ENCODE results near the gene RPP25L.

Gene RPP25L

DNA sequence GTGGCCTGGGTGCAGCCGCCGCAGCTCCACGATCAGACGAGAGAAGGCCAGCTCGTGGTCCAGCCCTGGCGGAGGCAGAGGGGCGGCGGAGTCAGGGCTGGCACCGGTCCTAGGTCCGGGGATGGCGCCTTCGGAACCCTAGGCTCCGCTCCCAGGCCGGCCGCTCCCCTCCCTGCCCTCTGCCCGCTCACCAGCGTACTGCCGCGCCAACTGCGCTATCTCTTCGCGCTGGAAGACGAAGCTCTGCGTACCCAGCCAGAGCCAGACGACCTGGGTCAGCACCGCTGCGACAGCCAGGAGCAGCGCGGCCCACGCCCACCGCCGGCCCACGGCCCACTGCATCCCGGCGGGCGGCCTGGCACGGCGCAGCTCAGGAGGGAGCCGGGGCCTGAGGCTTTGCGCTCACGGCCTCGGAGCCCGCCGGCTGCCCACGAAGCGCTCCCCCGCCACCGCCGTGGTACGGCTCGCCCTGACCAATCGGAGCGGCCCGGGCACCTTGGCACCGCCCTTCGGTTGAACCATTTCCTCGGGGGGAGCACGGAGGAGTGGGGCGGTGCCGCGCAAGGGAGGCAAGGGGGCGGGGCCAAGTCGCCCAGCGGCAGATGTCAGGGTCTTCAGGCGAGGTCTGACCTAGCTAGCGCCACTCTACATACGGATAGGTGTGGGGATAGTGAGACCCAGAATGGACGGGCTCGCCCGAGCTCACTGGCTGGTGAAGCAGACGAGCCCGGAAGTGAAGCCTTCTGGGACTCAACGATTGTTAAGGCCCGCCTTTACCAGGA lies 25.6 kb upstream of the RPP25L start, which contains the start of gene SIGMAR1:
Gene SIGMAR1 (minus strand): TSS at position 432 of the 782 bp plus-strand sequence. CDS start 90 bp downstream, at position 342.
- DNase-seq (ENCODE audit: low read depth, low spot score), result peak; percentile 93
- peak within 1 kb of the TSS; percentile 72 for H3K4me3 ChIP-seq (ENCODE audit: low read depth, low read length)

DNA sequence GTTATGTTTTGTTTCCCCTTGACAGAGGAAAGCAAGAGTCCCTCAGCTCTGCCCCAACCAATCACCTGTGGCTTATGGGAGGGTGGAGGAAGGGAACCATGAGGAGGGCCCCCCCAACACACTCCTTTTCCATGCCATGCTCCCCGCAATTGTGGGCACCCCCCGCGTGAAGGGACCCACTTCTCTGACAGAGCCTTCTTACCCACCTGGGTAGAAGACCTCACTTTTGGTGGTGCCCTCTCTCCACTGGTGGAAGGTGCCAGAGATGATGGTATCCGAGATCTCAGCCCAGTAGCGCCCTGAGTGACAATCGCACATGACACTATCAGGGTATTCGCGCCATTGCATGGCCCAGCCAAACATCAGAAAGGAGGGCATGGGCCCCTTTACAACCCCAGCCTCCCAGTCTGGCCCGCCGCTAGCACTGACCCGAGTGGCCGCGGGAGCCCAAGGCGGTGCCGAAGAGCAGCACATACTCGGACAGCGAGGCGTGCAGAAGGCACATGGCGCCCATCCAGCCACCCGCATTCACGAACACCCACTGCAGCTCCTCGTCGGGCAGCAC lies 25.0 kb upstream of the RPP25L start:
- H3K4me3 ChIP-seq (ENCODE audit: low read depth, low read length), result peak overlapping the region; percentile 72
- no peak for DNase-seq (ENCODE audit: low read depth, low spot score)
- TF ChIP-seq, protein P1, sequence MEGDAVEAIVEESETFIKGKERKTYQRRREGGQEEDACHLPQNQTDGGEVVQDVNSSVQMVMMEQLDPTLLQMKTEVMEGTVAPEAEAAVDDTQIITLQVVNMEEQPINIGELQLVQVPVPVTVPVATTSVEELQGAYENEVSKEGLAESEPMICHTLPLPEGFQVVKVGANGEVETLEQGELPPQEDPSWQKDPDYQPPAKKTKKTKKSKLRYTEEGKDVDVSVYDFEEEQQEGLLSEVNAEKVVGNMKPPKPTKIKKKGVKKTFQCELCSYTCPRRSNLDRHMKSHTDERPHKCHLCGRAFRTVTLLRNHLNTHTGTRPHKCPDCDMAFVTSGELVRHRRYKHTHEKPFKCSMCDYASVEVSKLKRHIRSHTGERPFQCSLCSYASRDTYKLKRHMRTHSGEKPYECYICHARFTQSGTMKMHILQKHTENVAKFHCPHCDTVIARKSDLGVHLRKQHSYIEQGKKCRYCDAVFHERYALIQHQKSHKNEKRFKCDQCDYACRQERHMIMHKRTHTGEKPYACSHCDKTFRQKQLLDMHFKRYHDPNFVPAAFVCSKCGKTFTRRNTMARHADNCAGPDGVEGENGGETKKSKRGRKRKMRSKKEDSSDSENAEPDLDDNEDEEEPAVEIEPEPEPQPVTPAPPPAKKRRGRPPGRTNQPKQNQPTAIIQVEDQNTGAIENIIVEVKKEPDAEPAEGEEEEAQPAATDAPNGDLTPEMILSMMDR (IDR thresholded peaks at IDR 0.05; ENCODE audit: low read depth, low read length), result no peak
- in situ Hi-C loops (cut with HindIII; ENCODE audit: low sequenced_read_pairs), result no loop called here

More for the DNA sequence above, 25.6 kb upstream of the RPP25L start, which contains the start of gene SIGMAR1:
- TF ChIP-seq, protein P1 (IDR thresholded peaks at IDR 0.05; ENCODE audit: low read depth, low read length), result no peak
- in situ Hi-C loops (cut with HindIII; ENCODE audit: low sequenced_read_pairs), result no loop called here

DNA sequence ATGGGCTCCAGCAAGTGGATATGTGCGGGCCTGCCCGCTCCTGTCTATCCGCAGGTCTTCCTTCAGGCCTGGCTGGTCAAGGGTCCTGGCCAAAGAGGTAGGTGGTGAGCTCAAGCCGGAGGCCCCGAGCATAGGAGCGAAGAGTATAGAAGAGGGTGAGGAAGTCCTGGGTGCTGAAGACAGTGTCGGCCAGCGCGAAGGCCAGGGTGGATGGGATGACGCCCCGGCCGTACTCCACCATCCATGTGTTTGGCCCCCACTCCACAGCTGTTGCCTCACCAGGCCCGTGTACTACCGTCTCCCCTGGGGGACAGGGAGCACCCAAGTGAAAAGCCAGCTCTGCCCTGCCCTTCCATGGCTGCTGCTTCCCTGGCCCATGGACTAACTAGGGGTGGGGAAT lies 23.7 kb upstream of the RPP25L start:
- H3K4me3 ChIP-seq (ENCODE audit: low read depth, low read length), result no peak overlapping the region
- TF ChIP-seq, protein P1 (IDR thresholded peaks at IDR 0.05; ENCODE audit: low read depth, low read length), result no peak
- DNase-seq (ENCODE audit: low read depth, low spot score), result no peak
- in situ Hi-C loops (cut with HindIII; ENCODE audit: low sequenced_read_pairs), result no loop called here

DNA sequence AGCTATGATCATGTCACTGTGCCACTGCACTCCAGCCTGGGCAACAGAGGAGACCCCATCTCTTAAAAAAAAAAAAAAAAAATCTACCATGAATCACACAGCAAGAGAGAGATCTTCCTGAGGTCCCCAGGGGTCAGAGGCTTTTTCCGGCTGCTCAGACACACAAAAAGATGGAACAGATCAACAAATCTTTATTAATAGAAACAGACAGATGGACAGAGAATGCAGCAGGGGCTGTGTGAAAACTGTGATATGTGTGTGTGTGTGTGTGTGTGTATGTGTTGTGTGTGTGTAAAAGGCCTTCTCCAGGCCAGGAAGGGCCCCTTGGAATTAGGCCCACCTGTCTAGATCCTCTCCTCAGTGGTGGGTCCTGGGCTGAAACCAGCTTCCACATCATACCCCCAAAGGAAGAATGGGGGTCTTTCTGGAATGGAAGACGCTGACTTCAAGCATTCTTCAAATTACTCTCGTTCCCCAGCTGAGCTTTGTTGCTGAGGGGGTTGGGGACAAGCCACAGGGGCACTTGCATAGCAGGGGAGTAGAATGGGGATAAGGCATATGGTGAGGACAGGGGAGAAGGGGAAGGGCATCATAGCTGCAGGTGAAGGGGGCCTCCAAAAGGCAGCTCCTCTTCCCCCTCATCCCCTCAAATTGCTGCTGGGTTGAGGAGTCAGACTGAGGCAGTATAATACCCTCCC lies 22.8 kb upstream of the RPP25L start:
- H3K4me3 ChIP-seq (ENCODE audit: low read depth, low read length), result no peak overlapping the region
- in situ Hi-C loops (cut with HindIII; ENCODE audit: low sequenced_read_pairs), result no loop called here
- no peak for DNase-seq (ENCODE audit: low read depth, low spot score)
- TF ChIP-seq, protein P1 (IDR thresholded peaks at IDR 0.05; ENCODE audit: low read depth, low read length), result no peak

DNA sequence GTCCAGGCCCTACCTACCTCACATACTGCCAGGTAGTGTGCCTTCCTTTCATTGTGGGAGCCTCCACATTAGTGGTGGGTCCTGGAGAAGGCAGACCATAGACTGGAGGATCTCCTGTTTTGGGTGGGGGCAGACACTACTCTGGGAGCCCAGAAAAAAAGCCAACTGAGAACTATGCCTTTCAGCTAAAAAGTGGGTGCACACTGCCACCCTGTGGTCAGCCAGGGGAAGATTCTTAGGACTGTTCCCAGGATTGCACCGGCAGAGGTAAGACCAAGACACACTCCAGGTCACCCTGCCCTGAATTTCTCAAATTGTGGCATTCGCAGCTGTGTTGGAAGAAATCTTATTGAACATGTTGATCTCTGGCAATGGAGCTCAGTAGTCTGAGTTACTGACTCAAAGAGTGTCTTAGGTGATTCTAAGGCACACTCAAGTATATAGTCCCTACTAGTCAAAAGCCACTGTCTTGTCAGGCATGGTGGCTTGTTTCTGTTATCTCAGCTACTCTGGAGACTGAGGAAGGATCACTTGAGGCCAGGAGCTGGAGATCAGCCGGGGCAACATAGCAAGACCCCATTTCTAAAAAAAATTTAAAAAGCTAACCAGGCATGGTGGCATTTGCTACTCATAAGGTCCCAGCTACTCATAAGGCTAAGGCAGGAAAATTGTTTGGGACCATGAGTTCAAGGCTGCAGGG lies 22.1 kb upstream of the RPP25L start:
- no peak overlapping the region for H3K4me3 ChIP-seq (ENCODE audit: low read depth, low read length)
- TF ChIP-seq, protein P1 (IDR thresholded peaks at IDR 0.05; ENCODE audit: low read depth, low read length), result peak; percentile 87
- DNase-seq (ENCODE audit: low read depth, low spot score), result peak; percentile 55
- in situ Hi-C loops (cut with HindIII; ENCODE audit: low sequenced_read_pairs), result no loop called here

DNA sequence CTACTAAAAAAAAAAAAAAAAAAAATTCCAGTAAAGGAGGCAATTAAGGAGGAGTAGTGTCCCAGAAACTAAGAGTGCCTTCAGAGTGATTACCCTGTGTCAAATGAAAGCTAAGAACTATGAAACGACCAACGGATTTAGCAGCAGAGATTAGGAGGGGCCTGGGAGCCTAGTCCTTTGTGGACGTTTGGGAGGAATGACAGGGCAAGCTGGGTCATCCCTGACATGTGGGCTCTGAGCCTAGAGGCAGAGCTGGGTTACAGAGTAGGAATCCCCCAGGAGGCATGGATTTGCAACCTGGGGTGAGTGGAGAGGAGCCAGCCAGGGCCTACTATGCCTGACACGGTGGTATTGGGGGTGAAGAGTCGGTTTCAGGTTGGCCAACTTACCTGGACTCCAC lies 21.3 kb upstream of the RPP25L start:
- TF ChIP-seq, protein P1 (IDR thresholded peaks at IDR 0.05; ENCODE audit: low read depth, low read length), result no peak
- no peak overlapping the region for H3K4me3 ChIP-seq (ENCODE audit: low read depth, low read length)
- DNase-seq (ENCODE audit: low read depth, low spot score), result no peak
- in situ Hi-C loops (cut with HindIII; ENCODE audit: low sequenced_read_pairs), result no loop called here
